GM18526 (cell line): ENCODE results near the gene PIBF1.

ENCODE experiments used
- POLR2A ChIP-seq: IDR thresholded peaks from 3 replicates; pipeline ENCODE4 v1.6.1; 2011; ENCODE audit not compliant: insufficient read length; ENCODE audit errors: extremely low read depth

Gene PIBF1

GRCh38 chr13:73025217-73026012 is 243.5 kb downstream of the PIBF1 start:
- no peak for TF ChIP-seq POLR2A

- no peak for TF ChIP-seq POLR2A
Observed at GRCh38 chr13:73034901-73035300, 253.0 kb downstream of the PIBF1 start.

- TF ChIP-seq POLR2A = no peak
Observed at GRCh38 chr13:73035660-73036059, 253.7 kb downstream of the PIBF1 start.

GRCh38 chr13:73036566-73036965 is 254.6 kb downstream of the PIBF1 start:
- no peak for TF ChIP-seq POLR2A

GRCh38 chr13:73038064-73038463 is 256.1 kb downstream of the PIBF1 start:
- TF ChIP-seq POLR2A = no peak

GRCh38 chr13:73039201-73040108 is 257.5 kb downstream of the PIBF1 start:
- TF ChIP-seq POLR2A = no peak

- no peak for TF ChIP-seq POLR2A
Observed at GRCh38 chr13:73040484-73040883, 258.6 kb downstream of the PIBF1 start.

- no peak for TF ChIP-seq POLR2A
Observed at GRCh38 chr13:73040968-73041596, 259.1 kb downstream of the PIBF1 start.

- no peak for TF ChIP-seq POLR2A
Observed at GRCh38 chr13:73045031-73045430, 263.1 kb downstream of the PIBF1 start.

GRCh38 chr13:73054712-73055111 is 272.8 kb downstream of the PIBF1 start:
- TF ChIP-seq POLR2A = no peak

- no peak for TF ChIP-seq POLR2A
Observed at GRCh38 chr13:73055813-73056564, 274.1 kb downstream of the PIBF1 start.

GRCh38 chr13:73056565-73056962 is 274.6 kb downstream of the PIBF1 start:
- TF ChIP-seq POLR2A = no peak

GRCh38 chr13:73057284-73058063 is 275.5 kb downstream of the PIBF1 start:
- TF ChIP-seq POLR2A = no peak

GRCh38 chr13:73058064-73058313 is 276.1 kb downstream of the PIBF1 start:
- TF ChIP-seq POLR2A = no peak

- no peak for TF ChIP-seq POLR2A
Observed at GRCh38 chr13:73058432-73058735, 276.5 kb downstream of the PIBF1 start.
